Breast epithelium (tissue), 4 donors: ENCODE data around the gene ALDH3A1. TPM values are rescaled to one million over a fixed set of nuclear protein-coding genes. Genes with fewer than 3 reads are reported as not detected.

Experiments used
- DNase-seq, 2 donors: peaks; one replicate each; pipeline ENCODE4 v3.0.0-alpha.2; 2019; ENCODE audit warnings: low spot score in 2 of 2
- H3K27ac ChIP-seq, 2 donors: fragments of 200-600 bp; sonication (generic) in 1 of 2; one replicate each; pipeline ENCODE4 v1.5.1; 2016 to 2019; ENCODE audit warnings: mild to moderate bottlenecking in 1 of 2
- H3K27me3 ChIP-seq, 2 donors: fragments of 200-600 bp; sonication (generic) in 1 of 2; one replicate each; pipeline versions ENCODE4 v1.5.1 to v1.6.0; 2017 to 2019; ENCODE audit warnings: control low read depth in 1 of 2, mild to moderate bottlenecking in 1 of 2
- H3K36me3 ChIP-seq: fragments of 200-600 bp; one replicate; pipeline ENCODE4 v1.5.1; 2019
- H3K4me1 ChIP-seq, 2 donors: fragments of 200-600 bp; sonication (generic); one replicate each; pipeline ENCODE4 v1.5.1; 2016 to 2019; ENCODE audit warnings: control low read depth in 1 of 2
- H3K4me3 ChIP-seq, 3 donors: fragments of 200-600 bp; sonication (generic); 1 replicate in 2 of 3; 2 replicates in 1 of 3; pipeline ENCODE4 v1.5.1; 2016 to 2019; ENCODE audit warnings: mild to moderate bottlenecking in 3 of 3, moderate library complexity in 2 of 3
- H3K9me3 ChIP-seq, 2 donors: fragments of 200-600 bp; sonication (generic) in 1 of 2; one replicate each; pipeline ENCODE4 v1.5.1; 2016 to 2019; ENCODE audit warnings: control low read depth in 1 of 2
- CTCF ChIP-seq, 3 donors: fragments of 450-650 bp; IDR thresholded peaks; one replicate each; pipeline ENCODE4 v1.5.1; 2016 to 2017; ENCODE audit warnings: antibody characterized with exemption in 3 of 3, mild to moderate bottlenecking in 3 of 3, moderate library complexity in 3 of 3
- POLR2A ChIP-seq: fragments of 450-650 bp; IDR thresholded peaks from one replicate; pipeline ENCODE4 v1.6.1; 2016; ENCODE audit warnings: antibody characterized with exemption, mild to moderate bottlenecking, moderate library complexity
- POLR2AphosphoS5 ChIP-seq, 3 donors: sonication (generic); formaldehyde crosslinking; IDR thresholded peaks; one replicate each; pipeline ENCODE4 v1.6.1; 2017; ENCODE audit warnings: antibody characterized with exemption in 3 of 3
- intact Hi-C: fragments of 100-400 bp; cut with DNase I; formaldehyde crosslinking; loops from one replicate; pipeline ENCODE4 v1.15.1; 2023; ENCODE audit warnings: low total_unique reads
- total RNA-seq, 3 donors: library from RNA; depleted of rRNA; stranded (reverse); fragments of >200 nt; gene quantifications; one replicate each; pipeline ENCODE4 v1.1.0, GENCODE V29; 2016

The ALDH3A1 gene
- total RNA-seq, 3 donors from 2014 or later = 1.1 to 5.6 (median 2.0) TPM

- peak in 1 of 2 donors; percentile 16 for DNase-seq
Observed at GRCh38 chr17:19705201-19705600, 42.9 kb downstream of the ALDH3A1 start.

DNA sequence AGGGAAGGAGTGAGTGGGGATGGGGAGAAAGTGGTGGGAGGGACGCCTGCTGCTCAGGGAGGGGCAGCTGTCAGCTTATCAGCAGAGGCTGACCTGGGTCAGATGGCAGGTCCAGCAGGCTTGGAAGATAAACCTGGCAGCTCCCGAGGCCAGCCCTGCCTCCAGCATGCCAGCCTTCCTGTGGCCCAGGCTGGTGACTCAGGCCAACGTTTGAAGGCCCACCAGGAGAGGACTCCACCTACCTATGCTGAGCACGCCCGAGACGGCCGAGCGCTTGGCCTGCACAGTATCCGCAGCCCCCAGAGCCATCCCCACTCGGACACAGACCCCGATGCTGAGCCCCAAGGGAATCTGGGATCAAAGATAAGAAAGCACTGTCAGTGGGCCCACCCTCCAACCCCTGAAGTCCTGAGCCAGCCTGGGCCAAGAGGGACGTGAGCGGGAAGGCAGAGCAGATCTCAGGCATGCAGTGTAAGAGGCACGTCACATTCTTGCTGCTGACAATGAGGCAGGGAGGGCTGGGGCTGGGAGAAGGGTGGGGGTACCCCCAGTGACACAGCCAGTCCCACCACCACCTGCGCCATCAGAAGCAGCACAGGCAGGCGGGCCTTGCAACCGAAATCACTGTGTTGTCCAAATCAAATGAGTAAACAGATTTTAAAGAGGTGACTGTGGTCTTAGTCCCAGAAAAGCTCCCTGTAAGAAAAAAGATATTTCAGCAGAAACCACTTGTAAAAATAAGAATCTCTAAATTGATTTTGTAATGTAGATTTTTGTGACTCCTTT lies 44.1 kb downstream of the ALDH3A1 start:
- intact Hi-C loops = no loop called here
- H3K27me3 ChIP-seq = no peaks in the 10 kb centered on the region
- TF ChIP-seq POLR2AphosphoS5 (IDR thresholded peaks at IDR 0.05) (no peak), POLR2A (no peak), CTCF (IDR thresholded peaks at IDR 0.05) (no peak)
- H3K4me1 ChIP-seq = no peaks in the 10 kb centered on the region
- no peaks in the 10 kb centered on the region for H3K36me3 ChIP-seq
- peak in 1 of 2 donors; percentile 16 for DNase-seq
- H3K9me3 ChIP-seq = no peaks in the 10 kb centered on the region
- no peak overlapping the region for H3K4me3 ChIP-seq
- H3K27ac ChIP-seq = peak overlapping the region; percentile 36 to 63

More at GRCh38 chr17:19705201-19705600, 42.9 kb downstream of the ALDH3A1 start:
- Histone ChIP-seq H3K36me3 (no peaks in the 10 kb centered on the region), H3K4me1 (no peaks in the 10 kb centered on the region), H3K27ac (peak overlapping the region in 1 of 2 donors; percentile 70), H3K4me3 (no peak overlapping the region), H3K9me3 (no peaks in the 10 kb centered on the region), H3K27me3 (no peaks in the 10 kb centered on the region)
- intact Hi-C loops = no loop called here
- TF ChIP-seq POLR2A (no peak), POLR2AphosphoS5 (IDR thresholded peaks at IDR 0.05) (no peak), CTCF (IDR thresholded peaks at IDR 0.05) (no peak)

DNA sequence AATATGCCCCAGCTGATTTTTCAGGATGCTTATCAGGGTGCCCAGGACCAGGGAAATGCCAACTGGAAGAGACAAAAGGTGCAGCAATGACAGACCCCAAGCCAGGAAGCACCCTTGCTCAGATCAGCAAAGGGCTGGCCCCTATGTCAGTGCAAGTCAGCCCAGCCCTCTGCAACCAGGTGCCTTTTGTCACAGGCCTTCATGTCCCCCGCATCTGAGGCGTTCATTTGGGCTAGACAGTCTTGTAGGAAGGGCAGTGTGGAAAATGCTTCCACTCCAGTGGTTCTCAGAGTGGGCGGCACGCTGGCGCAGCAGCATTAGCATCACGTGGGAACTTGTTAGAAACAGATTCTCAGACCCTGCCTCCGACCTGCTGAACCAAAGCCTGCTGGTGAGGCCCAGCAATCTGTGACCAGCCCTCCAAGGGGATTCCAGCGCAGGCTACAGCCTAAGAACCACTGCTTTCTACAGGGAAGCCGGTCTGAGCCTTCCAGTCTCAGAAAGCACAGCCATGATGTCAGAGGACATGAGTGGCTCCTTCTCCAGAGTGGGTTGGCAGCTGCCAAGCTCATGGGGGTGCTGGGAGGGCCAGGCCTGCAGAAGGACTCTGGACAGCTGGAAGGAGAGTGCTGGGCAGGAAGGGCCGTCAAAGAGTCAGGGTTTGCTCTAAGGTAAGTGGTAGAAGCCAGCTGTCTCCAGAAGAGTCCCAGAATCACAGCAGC lies 44.8 kb downstream of the ALDH3A1 start:
- H3K9me3 ChIP-seq = no peaks in the 10 kb centered on the region
- no peaks in the 10 kb centered on the region for H3K36me3 ChIP-seq
- peak in 1 of 2 donors; percentile 13 for DNase-seq
- no peak overlapping the region for H3K4me3 ChIP-seq
- no peak for TF ChIP-seq POLR2AphosphoS5 (IDR thresholded peaks at IDR 0.05)
- no peak for TF ChIP-seq CTCF (IDR thresholded peaks at IDR 0.05)
- no peak for TF ChIP-seq POLR2A
- H3K27ac ChIP-seq = peak overlapping the region; percentile 36 to 63
- H3K4me1 ChIP-seq = no peaks in the 10 kb centered on the region
- H3K27me3 ChIP-seq = no peaks in the 10 kb centered on the region
- intact Hi-C loops = no loop called here

GRCh38 chr17:19702217-19702641 lies 45.9 kb downstream of the ALDH3A1 start:
- peak in 1 of 2 donors; percentile 14 for DNase-seq
- no peaks in the 10 kb centered on the region for H3K27me3 ChIP-seq
- no peak overlapping the region for H3K4me3 ChIP-seq
- H3K9me3 ChIP-seq = no peaks in the 10 kb centered on the region
- TF ChIP-seq POLR2AphosphoS5 (IDR thresholded peaks at IDR 0.05) (no peak), CTCF (IDR thresholded peaks at IDR 0.05) (no peak), POLR2A (no peak)
- H3K4me1 ChIP-seq = no peaks in the 10 kb centered on the region
- no peak overlapping the region for H3K27ac ChIP-seq
- H3K36me3 ChIP-seq = no peaks in the 10 kb centered on the region
- intact Hi-C loops = no loop called here

Other genes starting within 250 kb of the ALDH3A1 start
- gene SLC47A1, start 214.4 kb downstream of the ALDH3A1 start, total RNA-seq = 10 to 100 TPM in 1 of 3 donors, 1 to 10 TPM in 2; 3.8 to 22.1 (median 8.8) TPM
- gene ALDH3A2, start 99.5 kb downstream of the ALDH3A1 start, total RNA-seq = 100 to 1,000 TPM; 123 to 141 (median 137) TPM
- under 1 TPM in 2 of 3 donors, not detected in 1; 0.15 to 0.66 TPM for gene SLC47A2, start 31.7 kb downstream of the ALDH3A1 start, total RNA-seq
- 10 to 100 TPM; 22.1 to 25.6 (median 23.0) TPM for gene ULK2, start 119.6 kb upstream of the ALDH3A1 start, total RNA-seq
- gene AKAP10, start 229.5 kb upstream of the ALDH3A1 start, total RNA-seq = 10 to 100 TPM; 27.7 to 49.5 (median 34.1) TPM